DMS79 (cell line): ENCODE measurements around the gene LMTK2.
"Not testable (repeated sequence)": the region's sequence is repeated elsewhere in the genome, so short reads cannot be mapped to it uniquely, and the experiment has no call there.

ENCODE experiments used
- DNase-seq: peaks from one replicate; lab custom pipeline; 2025; lab: John Stamatoyannopoulos, UW

LMTK2 gene

GRCh38 chr7:98105942-98106544 lies 619 bp upstream of the LMTK2 start:
- peak; percentile 19 for DNase-seq

- peak; percentile 23 for DNase-seq
These were observed 655 bp downstream of the LMTK2 start for GRCh38 chr7:98107313-98107721.

- no peak for DNase-seq
These were observed 3.8 kb downstream of the LMTK2 start for GRCh38 chr7:98110249-98111022.

- no peak for DNase-seq
These were observed 5.4 kb downstream of the LMTK2 start for GRCh38 chr7:98112077-98112476.

- DNase-seq, result no peak
These were observed 9.3 kb downstream of the LMTK2 start for GRCh38 chr7:98115746-98116525.

- DNase-seq, result no peak
These were observed 10.2 kb downstream of the LMTK2 start for GRCh38 chr7:98116656-98117461.

GRCh38 chr7:98119256-98119918 lies 12.7 kb downstream of the LMTK2 start:
- no peak for DNase-seq

GRCh38 chr7:98120559-98120958 lies 13.9 kb downstream of the LMTK2 start:
- DNase-seq, result no peak

- not testable (repeated sequence) for DNase-seq
These were observed 14.7 kb downstream of the LMTK2 start for GRCh38 chr7:98121388-98121787.

GRCh38 chr7:98123365-98123696 lies 16.7 kb downstream of the LMTK2 start:
- no peak for DNase-seq

- DNase-seq, result no peak
These were observed 19.1 kb downstream of the LMTK2 start for GRCh38 chr7:98125759-98126158.

GRCh38 chr7:98126311-98127142 lies 19.9 kb downstream of the LMTK2 start:
- no peak for DNase-seq

- DNase-seq, result no peak
These were observed 21.7 kb downstream of the LMTK2 start for GRCh38 chr7:98128346-98128745.

GRCh38 chr7:98130959-98131358 lies 24.3 kb downstream of the LMTK2 start:
- no peak for DNase-seq

GRCh38 chr7:98133181-98133580 lies 26.5 kb downstream of the LMTK2 start:
- DNase-seq, result no peak

- DNase-seq, result no peak
These were observed 27.1 kb downstream of the LMTK2 start for GRCh38 chr7:98133621-98134303.

- DNase-seq, result no peak
These were observed 28.0 kb downstream of the LMTK2 start for GRCh38 chr7:98134420-98135228.

- DNase-seq, result no peak
These were observed 29.3 kb downstream of the LMTK2 start for GRCh38 chr7:98135984-98136383.

GRCh38 chr7:98136423-98136822 lies 29.8 kb downstream of the LMTK2 start:
- no peak for DNase-seq
